Adipose tissue (tissue), 3 donors: ENCODE data around the gene SHOC2. TPM values are rescaled to one million over a fixed set of nuclear protein-coding genes. Genes with fewer than 3 reads are reported as not detected.

Experiments used
- H3K27ac ChIP-seq: one replicate; pipeline ENCODE4 v1.5.1; 2013; ENCODE audit warnings: low read depth, low read length
- WGBS, 3 donors: extraction: QIAGEN DNeasy Blood & Tissue Kit; methylation state at CpG; one replicate each; pipeline ENCODE4 v1.1.7; 2013; 5-methylcytosine and 5-hydroxymethylcytosine counted together
- polyA plus RNA-seq, 3 donors: library from polyadenylated mRNA; stranded (reverse); fragments of 200-250 nt; gene quantifications; one replicate each; pipeline ENCODE4 v1.2.3, GENCODE V29; 2013
- donor health status: healthy with polysubstance abuse.
- donor health status: Bipolar disorder and iron deficiency.
- donor health status: healthy.

The SHOC2 gene
- polyA plus RNA-seq: 10 to 100 TPM; 10.3 to 28.5 (median 28.3) TPM

DNA sequence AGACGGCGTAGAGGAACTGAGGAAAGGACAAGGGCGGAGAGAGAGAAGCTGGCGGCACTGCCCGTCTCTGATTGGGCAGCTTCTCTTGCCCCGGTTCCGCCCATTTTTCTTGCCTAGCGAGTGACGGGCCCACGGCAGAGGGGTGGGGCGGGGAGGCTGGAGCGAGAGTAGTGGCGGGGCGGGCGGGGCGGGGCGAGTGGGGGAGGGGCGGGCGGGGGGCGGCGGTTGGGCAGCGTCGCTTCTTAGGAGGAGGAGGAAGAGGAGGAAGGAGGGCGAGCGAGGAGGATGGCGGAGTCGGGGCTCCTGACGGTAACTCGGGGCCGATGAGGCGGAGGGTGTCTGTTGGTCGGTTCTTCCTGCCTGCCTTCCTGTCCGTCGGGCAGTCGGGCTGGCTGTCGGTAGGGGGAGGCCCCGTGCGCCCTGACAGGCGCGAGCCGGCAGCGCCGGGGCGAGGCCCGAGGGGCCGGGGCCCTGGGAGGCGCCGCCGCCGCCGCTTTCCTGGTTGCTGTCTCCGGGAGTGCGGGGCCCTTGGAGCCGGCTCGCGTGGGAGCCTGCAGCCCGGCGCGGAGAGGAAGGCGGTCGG lies at the start of gene SHOC2:
TSS of gene SHOC2 (plus strand) at position 256 of the 583 bp plus-strand sequence. CDS start 44,755 bp downstream, outside the sequence.
- 0% methylated on average over 30 to 55 of the region's 61 CpGs for WGBS, 3 donors
- H3K27ac ChIP-seq: peak within 1 kb of the TSS; percentile 94

- H3K27ac ChIP-seq: peak overlapping the region; percentile 72
- 34 to 63% (median 52%) methylated on average over 13 of the region's 13 CpGs for WGBS, 3 donors
Observed at GRCh38 chr10:110870823-110871297, 48.5 kb upstream of the SHOC2 start.

DNA sequence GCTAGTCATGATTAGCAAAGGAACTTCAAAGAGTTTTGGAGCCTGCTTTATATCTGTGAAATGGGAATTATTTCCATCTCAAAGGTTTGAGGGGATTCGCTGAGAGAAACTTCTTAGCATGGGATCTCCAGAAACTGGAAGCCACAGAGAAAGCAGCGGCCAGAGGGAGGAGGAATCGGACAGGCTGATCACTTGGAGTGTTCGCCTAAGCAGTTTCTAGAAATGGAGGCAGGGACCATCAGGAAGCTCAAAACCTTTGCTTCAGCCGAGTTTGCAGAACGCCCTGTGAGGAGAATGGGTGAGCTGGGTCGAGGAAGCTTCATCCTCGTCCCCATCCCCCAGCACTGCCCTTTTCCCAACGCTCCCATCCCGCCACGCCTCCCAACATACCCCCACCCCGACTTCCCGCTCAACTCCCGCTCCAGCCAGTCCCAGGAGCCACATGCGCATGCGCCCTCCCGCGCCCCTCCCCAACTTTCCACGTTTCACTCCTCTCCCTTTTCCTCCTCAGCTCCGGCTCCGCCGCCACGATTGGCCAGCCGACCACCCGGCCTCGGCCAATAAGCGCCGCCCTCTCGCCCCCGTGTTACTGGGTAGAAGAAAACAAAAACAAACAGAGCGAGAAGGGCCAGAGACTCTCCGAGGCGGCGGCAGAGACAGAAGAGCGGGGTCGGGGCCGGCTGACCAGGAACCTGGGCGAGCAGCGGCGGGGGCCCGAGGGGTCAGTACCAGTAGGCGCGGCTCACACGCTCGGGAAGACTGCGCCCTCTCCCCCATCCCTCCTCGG lies 47.9 kb upstream of the SHOC2 start, which contains the start of gene PDCD4:
TSS of gene PDCD4 (plus strand) at position 631 of the 787 bp plus-strand sequence. CDS start 4,100 bp downstream, outside the sequence.
- peak within 1 kb of the TSS; percentile 80 for H3K27ac ChIP-seq
- WGBS, 3 donors: 1 to 2% (median 1%) methylated on average over 35 to 47 of the region's 47 CpGs

DNA sequence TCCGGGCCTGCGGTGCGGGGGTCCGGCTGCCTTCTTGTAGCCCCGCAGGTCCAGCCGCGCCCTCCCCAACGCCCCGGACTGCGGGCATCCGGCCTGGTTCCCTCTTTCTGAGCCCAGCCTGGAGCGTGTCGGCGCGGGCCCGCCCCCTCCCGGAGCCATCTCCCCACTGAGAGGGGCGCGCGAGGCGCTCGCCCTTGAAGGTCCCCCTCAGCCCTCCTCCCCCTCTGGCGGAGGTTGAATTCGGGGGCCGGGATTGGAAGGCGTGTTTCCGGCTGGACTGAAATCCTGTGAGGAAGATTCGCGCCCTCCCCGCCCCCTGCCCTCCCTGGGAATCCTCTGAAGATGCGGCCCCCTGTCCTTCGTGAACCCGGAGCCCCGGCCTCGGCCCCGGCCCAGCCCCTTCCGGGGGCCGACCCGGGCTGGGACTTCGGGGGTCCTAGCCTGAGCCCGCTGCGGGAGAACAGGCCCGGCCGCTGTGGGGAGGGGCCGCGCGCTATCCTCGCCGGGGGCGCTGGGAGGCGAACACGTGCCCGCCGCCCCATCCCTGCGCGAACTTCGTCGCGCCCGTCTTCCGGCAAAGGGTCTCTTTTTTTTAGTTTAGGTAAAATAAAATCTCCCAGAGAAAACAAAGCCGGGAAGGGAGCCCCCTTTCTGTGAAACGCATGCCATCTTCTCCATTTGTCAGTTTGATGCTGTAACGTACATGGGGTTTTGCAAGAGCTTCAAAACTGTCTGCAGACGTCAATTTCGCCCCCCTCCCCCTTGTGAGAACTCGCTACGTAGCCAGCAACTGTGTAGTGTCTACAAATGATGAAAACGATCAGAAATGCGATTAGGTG lies 47.0 kb upstream of the SHOC2 start:
- 0 to 1% (median 1%) methylated on average over 53 to 70 of the region's 70 CpGs for WGBS, 3 donors
- peak overlapping the region; percentile 80 for H3K27ac ChIP-seq

GRCh38 chr10:110872984-110873923 lies 46.1 kb upstream of the SHOC2 start:
- H3K27ac ChIP-seq: no peak overlapping the region
- 0 to 3% (median 2%) methylated on average over 16 of the region's 16 CpGs for WGBS, 3 donors

GRCh38 chr10:110873951-110874350 lies 45.5 kb upstream of the SHOC2 start:
- WGBS, 3 donors: 10 to 63% (median 60%) methylated on average over 2 of the region's 2 CpGs
- H3K27ac ChIP-seq: no peak overlapping the region

GRCh38 chr10:110876000-110876399 lies 43.4 kb upstream of the SHOC2 start:
- H3K27ac ChIP-seq: no peak overlapping the region
- 39 to 74% (median 70%) methylated on average over 2 of the region's 2 CpGs for WGBS, 3 donors

GRCh38 chr10:110876788-110877187 lies 42.6 kb upstream of the SHOC2 start:
- 50 to 96% (median 91%) methylated on average over 1 of the region's 1 CpG for WGBS, 3 donors
- H3K27ac ChIP-seq: no peak overlapping the region

DNA sequence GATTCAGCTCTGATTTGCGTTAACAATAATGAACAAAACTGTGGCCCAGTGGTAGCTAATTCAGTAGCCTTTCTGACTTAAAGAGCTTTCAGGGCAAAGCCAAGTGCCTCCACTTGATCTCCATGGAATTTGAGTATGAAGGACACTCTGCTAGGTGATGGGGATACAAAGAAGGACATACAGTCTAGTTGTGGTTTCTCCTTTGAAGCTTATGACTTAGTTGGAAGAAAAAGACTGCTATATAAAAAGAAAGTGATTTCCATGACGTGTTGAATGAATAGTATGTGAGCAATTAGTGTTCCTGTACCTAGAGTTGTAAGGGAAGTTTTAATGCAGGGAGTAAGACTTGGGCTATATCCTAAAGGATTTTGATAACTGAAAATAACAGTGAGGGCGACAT lies 39.4 kb upstream of the SHOC2 start:
- no peak overlapping the region for H3K27ac ChIP-seq
- 40 to 90% (median 86%) methylated on average over 3 of the region's 3 CpGs for WGBS, 3 donors

DNA sequence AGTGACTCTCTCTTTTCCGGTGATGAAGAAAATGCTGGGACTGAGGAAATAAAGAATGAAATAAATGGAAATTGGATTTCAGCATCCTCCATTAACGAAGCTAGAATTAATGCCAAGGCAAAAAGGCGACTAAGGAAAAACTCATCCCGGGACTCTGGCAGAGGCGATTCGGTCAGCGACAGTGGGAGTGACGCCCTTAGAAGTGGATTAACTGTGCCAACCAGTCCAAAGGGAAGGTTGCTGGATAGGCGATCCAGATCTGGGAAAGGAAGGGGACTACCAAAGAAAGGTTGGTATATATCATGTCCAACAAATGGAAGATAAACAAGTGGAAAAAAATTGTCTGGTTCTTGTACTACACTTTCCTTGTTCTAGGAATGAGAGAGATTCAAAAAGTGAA lies 38.2 kb upstream of the SHOC2 start:
- no peak overlapping the region for H3K27ac ChIP-seq
- WGBS, 3 donors: 40 to 78% (median 76%) methylated on average over 9 of the region's 9 CpGs

GRCh38 chr10:110881905-110882304 lies 37.5 kb upstream of the SHOC2 start:
- no peak overlapping the region for H3K27ac ChIP-seq
- 34 to 80% (median 72%) methylated on average over 4 of the region's 4 CpGs for WGBS, 3 donors

GRCh38 chr10:110883924-110884323 lies 35.5 kb upstream of the SHOC2 start:
- H3K27ac ChIP-seq: no peak overlapping the region
- WGBS, 3 donors: 35 to 83% (median 79%) methylated on average over 10 of the region's 10 CpGs

DNA sequence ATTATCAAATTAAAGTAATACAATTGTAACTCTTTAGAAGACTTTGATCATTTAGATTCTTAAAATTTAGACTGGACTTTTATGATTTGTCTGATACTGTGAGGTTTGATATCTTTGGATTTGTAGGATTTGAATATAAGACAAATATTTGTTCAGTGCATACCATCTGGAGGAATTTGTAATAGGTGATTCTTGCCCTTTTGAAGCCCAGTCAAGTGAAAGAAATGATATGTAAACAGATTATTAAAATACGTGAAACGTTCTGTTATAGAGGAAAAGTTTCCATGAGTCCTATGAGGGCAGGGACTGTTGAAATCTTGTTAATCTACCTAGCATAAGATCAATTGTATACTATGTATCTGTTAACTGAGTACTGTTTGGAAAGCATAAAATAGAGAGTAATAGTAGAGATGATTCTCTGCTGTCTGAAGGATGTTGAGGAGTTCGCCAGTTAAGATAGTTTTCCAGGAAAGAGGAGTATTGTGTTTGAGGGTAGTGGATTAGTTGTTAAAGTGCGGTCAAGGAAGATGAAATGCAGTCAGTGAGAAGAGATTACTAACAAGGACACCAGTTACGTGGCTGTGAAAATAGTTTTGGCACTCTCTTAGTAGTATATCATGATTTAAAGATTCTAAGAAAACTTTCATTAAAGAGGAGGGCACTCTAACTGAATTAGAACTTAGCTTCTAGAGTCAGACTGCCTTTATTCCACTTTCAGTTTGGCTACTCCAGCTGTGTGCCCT lies 33.3 kb upstream of the SHOC2 start:
- H3K27ac ChIP-seq: no peak overlapping the region
- 25 to 63% (median 61%) methylated on average over 5 of the region's 5 CpGs for WGBS, 3 donors

GRCh38 chr10:110887560-110887959 lies 31.8 kb upstream of the SHOC2 start:
- WGBS, 3 donors: 50 to 93% (median 92%) methylated on average over 1 of the region's 1 CpG
- no peak overlapping the region for H3K27ac ChIP-seq

DNA sequence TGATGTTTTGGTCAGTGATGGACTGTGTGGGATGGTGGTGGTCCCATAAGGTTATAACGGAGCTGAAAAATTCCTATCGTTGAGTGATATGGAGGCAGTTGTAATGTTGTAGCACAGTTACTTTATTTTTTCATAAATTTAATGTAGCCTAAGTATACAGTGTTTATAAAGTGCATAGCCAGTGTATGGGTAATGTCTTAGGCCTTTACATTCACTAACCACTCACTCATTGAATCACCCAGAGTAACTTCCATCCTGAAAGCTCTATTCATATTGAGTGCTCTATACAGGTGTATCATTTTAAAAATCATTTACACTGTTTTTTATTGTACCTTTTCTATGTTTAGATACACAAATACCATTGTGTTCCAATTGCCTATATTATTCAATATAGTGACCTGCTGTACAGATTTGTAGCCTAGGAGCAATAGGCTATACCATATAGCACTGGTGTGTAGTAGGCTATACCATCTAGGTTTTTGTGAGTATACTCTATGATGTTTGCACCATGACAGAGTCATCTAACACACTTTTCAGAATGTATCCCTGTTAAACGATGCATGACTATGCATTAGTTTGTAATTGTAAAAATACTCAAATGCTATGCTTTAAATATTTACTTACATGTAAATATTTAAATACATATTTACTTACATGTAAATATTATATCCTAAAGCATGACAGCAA lies 26.7 kb upstream of the SHOC2 start:
- WGBS, 3 donors: 55 to 89% (median 85%) methylated on average over 3 of the region's 3 CpGs
- H3K27ac ChIP-seq: no peak overlapping the region

GRCh38 chr10:110893559-110894179 lies 25.7 kb upstream of the SHOC2 start:
- no peak overlapping the region for H3K27ac ChIP-seq
- 16 to 31% (median 29%) methylated on average over 4 of the region's 4 CpGs for WGBS, 3 donors
